SU-DHL-6 (cell line): ENCODE measurements around the gene ATXN1L.

Source experiments
- EZH2phosphoT487 ChIP-seq: fragments of 200-600 bp; sonication (generic), shearing (Covaris generic); conservative IDR thresholded peaks from 2 replicates; pipeline ENCODE4 v1.6.1; 2018; ENCODE audit warnings: mild to moderate bottlenecking, antibody characterized with exemption, low read length, moderate library complexity, mixed read lengths
- TF ChIP-seq, protein P1 (sequence below): fragments of 200-600 bp; sonication (generic); IDR thresholded peaks from one replicate; pipeline ENCODE4 v1.5.1; 2017; ENCODE audit warnings: antibody characterized with exemption, mild to moderate bottlenecking, low read length, moderate library complexity; ENCODE audit not compliant: insufficient read depth, poor library complexity, severe bottlenecking

- TF ChIP-seq, protein P1, sequence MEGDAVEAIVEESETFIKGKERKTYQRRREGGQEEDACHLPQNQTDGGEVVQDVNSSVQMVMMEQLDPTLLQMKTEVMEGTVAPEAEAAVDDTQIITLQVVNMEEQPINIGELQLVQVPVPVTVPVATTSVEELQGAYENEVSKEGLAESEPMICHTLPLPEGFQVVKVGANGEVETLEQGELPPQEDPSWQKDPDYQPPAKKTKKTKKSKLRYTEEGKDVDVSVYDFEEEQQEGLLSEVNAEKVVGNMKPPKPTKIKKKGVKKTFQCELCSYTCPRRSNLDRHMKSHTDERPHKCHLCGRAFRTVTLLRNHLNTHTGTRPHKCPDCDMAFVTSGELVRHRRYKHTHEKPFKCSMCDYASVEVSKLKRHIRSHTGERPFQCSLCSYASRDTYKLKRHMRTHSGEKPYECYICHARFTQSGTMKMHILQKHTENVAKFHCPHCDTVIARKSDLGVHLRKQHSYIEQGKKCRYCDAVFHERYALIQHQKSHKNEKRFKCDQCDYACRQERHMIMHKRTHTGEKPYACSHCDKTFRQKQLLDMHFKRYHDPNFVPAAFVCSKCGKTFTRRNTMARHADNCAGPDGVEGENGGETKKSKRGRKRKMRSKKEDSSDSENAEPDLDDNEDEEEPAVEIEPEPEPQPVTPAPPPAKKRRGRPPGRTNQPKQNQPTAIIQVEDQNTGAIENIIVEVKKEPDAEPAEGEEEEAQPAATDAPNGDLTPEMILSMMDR, result no peak
- TF ChIP-seq EZH2phosphoT487, result no peak
Measured at GRCh38 chr16:71843572-71843971, 2.2 kb upstream of the ATXN1L start.
